Mucosa of descending colon (tissue), 3 donors: Measurements from ENCODE around the gene ALDH3A2. TPM values are rescaled to one million over a fixed set of nuclear protein-coding genes. Genes with fewer than 3 reads are reported as not detected.

Source experiments
- ATAC-seq: fragments of 200-7000 bp; cut with Tn5 transposase; one replicate; pipeline ENCODE4 v1.9.1; 2020; ENCODE audit warnings: mild to moderate bottlenecking, moderate library complexity
- DNase-seq, 3 donors: peaks; one replicate each; pipeline ENCODE4 v3.0.0-alpha.2; 2020
- H3K36me3 ChIP-seq: fragments of 200-600 bp; one replicate; pipeline ENCODE4 v1.8.0; 2021; ENCODE audit warnings: low read depth, mild to moderate bottlenecking
- H3K4me1 ChIP-seq: fragments of 200-600 bp; one replicate; pipeline ENCODE4 v1.8.0; 2021; ENCODE audit warnings: low read depth, mild to moderate bottlenecking
- H3K4me3 ChIP-seq: fragments of 200-600 bp; one replicate; pipeline ENCODE4 v1.8.0; 2021; ENCODE audit warnings: mild to moderate bottlenecking
- H3K9me3 ChIP-seq: fragments of 200-600 bp; one replicate; pipeline ENCODE4 v1.8.0; 2021; ENCODE audit warnings: mild to moderate bottlenecking
- intact Hi-C, 2 donors: fragments of 100-400 bp; cut with DNase I in 1 of 2; cut with micrococcal nuclease in 1 of 2; formaldehyde crosslinking; loops; one replicate each; pipeline versions ENCODE4 v1.11.0 to v1.11.1; 2022; cut with DNase I, micrococcal nuclease
- total RNA-seq, 3 donors: library from RNA; stranded (reverse); fragmentation: NEBNext Ultra II Directional in 2 of 3; extraction: Animal tissue kit (Norgen Biotek cat#: 25700) in 2 of 3; gene quantifications; one replicate each; pipeline versions ENCODE4 v1.2.1 to v1.2.4, GENCODE V29; 2021 to 2023
- TF ChIP-seq, protein P1 (sequence below): fragments of 200-600 bp; IDR thresholded peaks from one replicate; pipeline ENCODE4 v1.8.0; 2022; ENCODE audit warnings: antibody characterized with exemption, mild to moderate bottlenecking
- donor health status: DM: no; HTN: no; CAD: no; lungs with moderate emphysema.
- donor health status: DM: no; HTN: no; CAD: no.
- donor health status: DM: no; HTN: yes; CAD: no.

Gene ALDH3A2
- total RNA-seq, 3 donors from 2014 or later, result 93.8 to 129 (median 98.1) TPM

DNA sequence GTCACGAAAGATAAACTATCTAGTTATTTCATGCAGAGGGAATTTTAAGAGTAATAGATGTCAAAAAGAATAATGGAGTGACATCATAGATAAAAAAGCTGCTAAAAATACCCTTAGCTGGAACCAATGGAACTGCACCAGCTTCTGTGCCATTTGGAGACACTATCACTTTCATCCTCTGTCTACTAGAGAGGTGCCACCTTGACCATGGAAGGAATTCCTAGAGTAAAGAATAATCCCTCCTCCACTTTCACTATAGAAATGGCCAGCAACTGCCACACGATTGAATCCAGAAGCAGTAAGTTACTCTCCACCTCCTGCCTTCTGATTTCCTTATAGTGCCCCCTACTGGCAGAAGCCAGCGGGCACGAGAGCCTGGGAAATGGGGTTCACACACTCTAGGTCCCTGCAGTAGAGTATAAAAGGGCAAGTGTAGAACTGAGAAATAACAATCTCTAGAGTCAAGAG, 2.8 kb upstream of the ALDH3A2 start:
- TF ChIP-seq, protein P1, sequence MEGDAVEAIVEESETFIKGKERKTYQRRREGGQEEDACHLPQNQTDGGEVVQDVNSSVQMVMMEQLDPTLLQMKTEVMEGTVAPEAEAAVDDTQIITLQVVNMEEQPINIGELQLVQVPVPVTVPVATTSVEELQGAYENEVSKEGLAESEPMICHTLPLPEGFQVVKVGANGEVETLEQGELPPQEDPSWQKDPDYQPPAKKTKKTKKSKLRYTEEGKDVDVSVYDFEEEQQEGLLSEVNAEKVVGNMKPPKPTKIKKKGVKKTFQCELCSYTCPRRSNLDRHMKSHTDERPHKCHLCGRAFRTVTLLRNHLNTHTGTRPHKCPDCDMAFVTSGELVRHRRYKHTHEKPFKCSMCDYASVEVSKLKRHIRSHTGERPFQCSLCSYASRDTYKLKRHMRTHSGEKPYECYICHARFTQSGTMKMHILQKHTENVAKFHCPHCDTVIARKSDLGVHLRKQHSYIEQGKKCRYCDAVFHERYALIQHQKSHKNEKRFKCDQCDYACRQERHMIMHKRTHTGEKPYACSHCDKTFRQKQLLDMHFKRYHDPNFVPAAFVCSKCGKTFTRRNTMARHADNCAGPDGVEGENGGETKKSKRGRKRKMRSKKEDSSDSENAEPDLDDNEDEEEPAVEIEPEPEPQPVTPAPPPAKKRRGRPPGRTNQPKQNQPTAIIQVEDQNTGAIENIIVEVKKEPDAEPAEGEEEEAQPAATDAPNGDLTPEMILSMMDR, result peak; percentile 72

DNA sequence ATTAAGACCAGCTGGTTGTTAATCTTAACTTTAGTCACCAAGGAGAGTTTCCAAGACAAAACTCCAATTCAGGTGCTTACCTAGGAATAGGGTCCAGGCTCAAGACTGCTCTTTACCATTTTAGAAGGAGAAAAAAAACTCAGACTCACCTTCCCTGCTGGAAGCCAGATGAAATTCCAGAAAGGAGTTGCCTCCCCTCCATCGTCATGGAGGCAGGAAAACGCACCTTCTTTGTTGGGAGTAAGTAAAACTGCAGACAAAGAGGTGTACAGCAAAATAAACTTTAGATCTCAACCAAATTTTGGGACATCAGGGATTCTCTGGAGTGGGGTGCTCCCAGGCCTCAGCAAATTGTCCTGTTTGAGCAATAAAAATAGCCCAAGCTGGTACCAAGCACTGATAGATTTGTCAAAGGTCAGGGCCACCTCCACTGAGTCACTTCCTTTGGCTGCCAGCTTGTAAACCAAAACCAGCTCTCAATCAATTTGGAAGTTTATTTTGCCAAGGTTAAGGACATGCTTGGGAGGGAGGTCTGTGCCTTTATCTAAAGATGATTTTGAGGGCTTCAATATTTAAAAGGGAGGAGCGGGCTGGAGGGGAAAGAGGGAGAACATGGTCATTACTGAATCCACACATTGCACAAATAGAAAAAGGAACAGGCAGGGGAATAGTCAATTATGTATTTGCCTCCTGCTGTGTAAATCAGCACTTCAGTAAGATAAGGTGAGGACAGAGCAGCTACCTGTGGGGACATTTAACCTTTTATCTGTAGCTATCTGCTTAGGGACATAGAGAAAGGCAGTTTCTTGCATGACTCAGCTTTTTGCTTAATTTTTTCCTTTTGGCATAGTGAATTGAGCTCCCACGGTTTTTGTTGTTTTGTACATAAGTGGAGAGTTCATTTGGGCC, 1.5 kb upstream of the ALDH3A2 start:
- Histone ChIP-seq H3K4me3 (no peak overlapping the region), H3K9me3 (no peaks in the 10 kb centered on the region), H3K4me1 (peaks cover 35% of the 10 kb centered on the region), H3K36me3 (no peaks in the 10 kb centered on the region)
- DNase-seq, result no peak
- TF ChIP-seq, protein P1, result no peak
- intact Hi-C loops, result loop anchor here in 1 of 2 donors (5.0 kb wide), 1 partner anchor 135 kb away; no protein-coding TSS in a partner anchor
- no peak for ATAC-seq

More for the DNA sequence above, 2.8 kb upstream of the ALDH3A2 start:
- H3K36me3 ChIP-seq, result no peaks in the 10 kb centered on the region
- ATAC-seq, result no peak
- peaks cover 23% of the 10 kb centered on the region for H3K4me1 ChIP-seq
- intact Hi-C loops, result loop anchor here in 1 of 2 donors (5.0 kb wide), 1 partner anchor 133 kb away; no protein-coding TSS in a partner anchor
- H3K9me3 ChIP-seq, result no peaks in the 10 kb centered on the region
- no peak overlapping the region for H3K4me3 ChIP-seq
- peak in 2 of 3 donors; percentile 72 to 78 for DNase-seq

DNA sequence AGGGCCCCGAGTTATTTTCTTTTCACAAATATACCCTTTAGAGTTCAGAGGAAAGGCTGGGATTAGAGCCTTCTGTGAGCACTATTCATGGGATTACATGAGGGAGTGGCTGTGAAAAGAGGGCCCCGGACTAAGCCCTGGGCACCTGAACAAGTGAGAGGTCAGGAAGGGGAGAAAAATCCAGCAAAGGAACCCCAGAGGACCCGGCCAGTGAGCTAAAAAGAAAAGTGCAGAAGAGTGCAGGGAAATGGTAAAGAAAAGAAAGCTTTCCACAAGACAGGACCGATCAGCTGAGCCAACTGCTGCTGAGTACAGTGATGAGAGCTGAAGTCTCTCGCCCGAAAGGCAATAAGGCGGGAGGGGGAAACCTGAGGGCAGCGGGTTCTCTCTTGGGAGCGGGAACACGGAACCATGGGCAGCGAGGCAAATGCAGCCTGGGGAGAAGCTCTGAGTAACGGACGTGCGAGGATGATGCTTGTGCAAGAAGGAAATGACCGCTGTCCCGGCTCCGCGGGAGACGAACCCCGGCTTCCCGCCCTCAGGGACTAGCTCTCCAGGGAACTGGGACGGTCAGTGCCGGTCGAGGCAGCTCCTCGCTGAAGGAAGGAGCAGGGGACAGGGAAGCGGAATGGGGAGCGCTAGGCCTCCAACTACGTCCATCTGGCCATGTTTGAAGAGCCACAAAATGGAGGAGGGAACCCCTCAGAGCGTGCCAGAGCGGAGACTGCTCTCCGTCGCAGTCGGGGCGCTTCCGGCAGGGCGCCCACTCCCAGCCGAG, 665 bp upstream of the ALDH3A2 start:
- H3K4me1 ChIP-seq, result peaks cover 35% of the 10 kb centered on the region
- intact Hi-C loops, result loop anchor here in 1 of 2 donors (5.0 kb wide), 1 partner anchor 136 kb away; no protein-coding TSS in a partner anchor

DNA sequence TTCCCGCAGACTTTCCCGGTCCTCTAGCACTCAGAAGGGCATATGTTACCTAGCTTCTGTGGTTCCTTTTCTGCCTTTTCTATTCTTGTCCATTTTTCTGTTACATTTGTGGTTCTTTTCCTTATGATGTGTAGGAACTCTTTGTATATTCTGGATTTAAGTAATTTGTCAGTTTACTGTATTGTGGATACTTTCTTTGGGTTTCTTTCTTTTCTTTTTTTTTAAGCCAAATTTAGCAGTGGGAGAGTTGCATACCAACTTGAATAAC, 657 bp downstream of the ALDH3A2 start:
- peak overlapping the region; percentile 39 for H3K4me3 ChIP-seq
- TF ChIP-seq, protein P1, result no peak
- no peaks in the 10 kb centered on the region for H3K36me3 ChIP-seq
- DNase-seq (no peak), ATAC-seq (no peak)
- peaks cover 35% of the 10 kb centered on the region for H3K4me1 ChIP-seq
- H3K9me3 ChIP-seq, result no peaks in the 10 kb centered on the region
- intact Hi-C loops, result loop anchor here in 1 of 2 donors (5.0 kb wide), 1 partner anchor 137 kb away; no protein-coding TSS in a partner anchor

More for the DNA sequence above, 665 bp upstream of the ALDH3A2 start:
- peak; percentile 62 to 80 (median 73) for DNase-seq
- H3K36me3 ChIP-seq, result no peaks in the 10 kb centered on the region
- no peaks in the 10 kb centered on the region for H3K9me3 ChIP-seq
- TF ChIP-seq, protein P1, result no peak
- H3K4me3 ChIP-seq, result peak overlapping the region; percentile 39
- peak; percentile 49 for ATAC-seq

DNA sequence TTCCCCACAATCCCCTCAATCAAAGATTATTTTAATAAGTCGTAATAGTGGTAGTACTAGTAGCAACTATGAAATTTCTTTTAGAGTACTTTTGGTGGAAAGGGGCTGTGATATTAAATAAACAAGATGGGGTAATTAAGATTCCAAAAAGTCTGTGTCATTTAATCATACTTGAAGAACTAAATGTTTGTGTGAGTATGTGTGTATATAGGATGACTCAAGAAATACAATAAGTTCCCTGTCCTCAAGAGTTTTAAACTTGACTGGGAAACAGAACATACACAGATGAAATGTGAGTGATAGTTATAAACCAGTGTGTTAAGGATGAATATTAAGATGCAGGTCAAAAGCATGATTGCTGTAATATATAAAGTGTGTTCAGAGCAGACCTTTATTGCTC, 2.3 kb downstream of the ALDH3A2 start:
- DNase-seq (no peak), ATAC-seq (peak; percentile 0)
- peaks cover 35% of the 10 kb centered on the region for H3K4me1 ChIP-seq
- no peaks in the 10 kb centered on the region for H3K9me3 ChIP-seq
- H3K4me3 ChIP-seq, result no peak overlapping the region
- TF ChIP-seq, protein P1, result no peak
- H3K36me3 ChIP-seq, result no peaks in the 10 kb centered on the region
- intact Hi-C loops, result no loop called here
